Neural crest cell (in vitro differentiated cells): ENCODE measurements around the gene TSPO2. TPM values are rescaled to one million over a fixed set of nuclear protein-coding genes. Genes with fewer than 3 reads are reported as not detected.

Source experiments
- DNase-seq: peaks from one replicate; pipeline ENCODE4 v3.0.0; 2021; ENCODE audit warnings: low read depth, mixed read lengths, low spot score
- H3K27ac Mint-ChIP-seq: one replicate; pipeline ENCODE4 v1.8.0; 2021; ENCODE audit warnings: mild to moderate bottlenecking, mixed read lengths; ENCODE audit not compliant: unreplicated experiment
- H3K27me3 Mint-ChIP-seq: 2 replicates; pipeline ENCODE4 v1.8.0; 2021; ENCODE audit warnings: low read depth, mild to moderate bottlenecking, mixed read lengths
- H3K36me3 Mint-ChIP-seq: 2 replicates; pipeline ENCODE4 v1.8.0; 2021; ENCODE audit warnings: low read depth, mild to moderate bottlenecking, mixed read lengths
- H3K4me1 Mint-ChIP-seq: 2 replicates; pipeline ENCODE4 v1.8.0; 2021; ENCODE audit warnings: mixed read lengths
- H3K4me3 Mint-ChIP-seq: one replicate; pipeline ENCODE4 v1.8.0; 2021; ENCODE audit warnings: mild to moderate bottlenecking, mixed read lengths
- H3K9me3 Mint-ChIP-seq: 2 replicates; pipeline ENCODE4 v1.8.0; 2021; ENCODE audit warnings: mixed read lengths
- total RNA-seq: library from RNA; stranded (reverse); gene quantifications from 2 replicates; pipeline ENCODE4 v1.2.1, GENCODE V29; 2021
- TF ChIP-seq, protein P1 (sequence below): fragments of 200-600 bp; sonication (generic); conservative IDR thresholded peaks from 2 replicates; pipeline ENCODE4 v1.5.0; 2021; ENCODE audit warnings: antibody characterized with exemption, mild to moderate bottlenecking

TSPO2 gene
- total RNA-seq, 1 donor from 2014 or later = not detected

DNA sequence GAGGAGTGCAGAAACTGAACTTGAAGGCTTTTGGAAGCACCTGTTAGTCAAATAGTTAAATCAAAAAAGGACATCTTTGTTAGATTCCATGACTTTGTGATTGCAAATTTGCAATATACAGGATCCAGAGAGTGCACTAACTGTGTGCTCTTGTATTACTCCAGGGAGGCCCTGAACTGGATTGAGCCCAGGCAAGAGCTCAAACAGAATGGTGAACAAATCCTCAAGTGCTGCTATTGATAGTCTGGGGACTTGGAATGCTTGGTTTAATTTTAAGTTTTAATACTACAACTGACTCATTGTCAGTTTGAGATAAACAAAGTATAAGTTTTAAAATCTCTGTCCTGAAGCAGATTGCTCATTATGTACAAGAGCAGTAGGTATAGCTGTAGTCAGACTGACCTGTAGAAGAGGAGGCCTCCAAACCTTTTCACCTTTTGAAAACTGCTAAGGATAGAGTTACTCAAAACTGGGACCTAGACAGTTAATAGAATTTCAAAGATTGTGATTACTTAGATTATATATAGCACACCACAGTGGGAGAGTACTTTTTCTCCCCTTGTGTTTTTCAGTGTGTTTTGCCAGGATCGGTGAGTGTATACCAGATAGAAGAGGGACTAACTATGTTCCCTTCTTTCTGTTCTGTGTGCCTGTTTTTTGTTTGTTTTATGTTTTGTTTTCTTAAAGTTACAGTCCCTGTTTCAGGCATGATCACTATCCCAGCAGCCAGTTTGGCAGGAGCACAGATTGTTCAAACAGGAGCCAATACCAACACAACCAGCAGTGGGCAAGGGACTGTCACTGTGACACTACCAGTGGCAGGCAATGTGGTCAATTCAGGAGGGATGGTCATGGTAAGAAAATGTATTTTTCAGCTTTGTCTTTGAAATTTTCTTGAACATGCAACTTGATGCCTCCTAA, 48.8 kb downstream of the TSPO2 start:
- Mint-ChIP-seq H3K36me3 (peaks cover 20% of the 10 kb centered on the region), H3K27me3 (no peaks in the 10 kb centered on the region), H3K9me3 (no peaks in the 10 kb centered on the region), H3K4me3 (no peak overlapping the region), H3K27ac (no peak overlapping the region), H3K4me1 (no peaks in the 10 kb centered on the region)
- TF ChIP-seq, protein P1, sequence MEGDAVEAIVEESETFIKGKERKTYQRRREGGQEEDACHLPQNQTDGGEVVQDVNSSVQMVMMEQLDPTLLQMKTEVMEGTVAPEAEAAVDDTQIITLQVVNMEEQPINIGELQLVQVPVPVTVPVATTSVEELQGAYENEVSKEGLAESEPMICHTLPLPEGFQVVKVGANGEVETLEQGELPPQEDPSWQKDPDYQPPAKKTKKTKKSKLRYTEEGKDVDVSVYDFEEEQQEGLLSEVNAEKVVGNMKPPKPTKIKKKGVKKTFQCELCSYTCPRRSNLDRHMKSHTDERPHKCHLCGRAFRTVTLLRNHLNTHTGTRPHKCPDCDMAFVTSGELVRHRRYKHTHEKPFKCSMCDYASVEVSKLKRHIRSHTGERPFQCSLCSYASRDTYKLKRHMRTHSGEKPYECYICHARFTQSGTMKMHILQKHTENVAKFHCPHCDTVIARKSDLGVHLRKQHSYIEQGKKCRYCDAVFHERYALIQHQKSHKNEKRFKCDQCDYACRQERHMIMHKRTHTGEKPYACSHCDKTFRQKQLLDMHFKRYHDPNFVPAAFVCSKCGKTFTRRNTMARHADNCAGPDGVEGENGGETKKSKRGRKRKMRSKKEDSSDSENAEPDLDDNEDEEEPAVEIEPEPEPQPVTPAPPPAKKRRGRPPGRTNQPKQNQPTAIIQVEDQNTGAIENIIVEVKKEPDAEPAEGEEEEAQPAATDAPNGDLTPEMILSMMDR = no peak
- no peak for DNase-seq

DNA sequence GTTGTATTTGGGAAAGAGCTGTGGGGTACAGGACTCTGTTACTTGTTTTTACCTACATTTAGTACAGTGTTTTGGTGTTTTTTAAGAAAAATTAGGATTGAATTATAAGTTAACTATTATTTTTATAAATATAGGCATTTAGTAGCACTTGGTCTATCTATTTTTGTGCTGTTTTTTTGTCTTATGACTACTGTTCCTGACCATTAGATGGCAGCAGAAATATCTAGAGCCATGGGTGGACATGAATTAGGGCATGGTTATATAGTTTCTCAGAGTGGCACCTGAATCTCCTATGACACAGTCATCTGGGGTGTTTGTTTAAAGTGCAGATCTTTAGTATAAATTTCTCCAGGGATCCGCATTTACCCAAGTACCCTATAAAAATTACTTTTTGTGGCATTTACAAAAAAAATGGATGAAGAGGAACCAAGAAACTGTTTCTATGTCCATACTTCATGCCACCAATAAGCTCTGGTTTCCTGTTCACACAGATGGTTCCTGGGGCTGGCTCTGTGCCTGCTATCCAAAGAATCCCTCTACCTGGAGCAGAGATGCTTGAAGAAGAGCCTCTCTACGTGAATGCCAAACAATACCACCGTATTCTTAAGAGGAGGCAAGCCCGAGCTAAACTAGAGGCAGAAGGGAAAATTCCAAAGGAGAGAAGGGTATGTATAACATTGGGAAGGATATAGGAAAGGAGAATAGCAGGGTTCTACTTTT, 50.3 kb downstream of the TSPO2 start:
- TF ChIP-seq, protein P1 = peak; percentile 61
- no peak overlapping the region for H3K27ac Mint-ChIP-seq
- H3K9me3 Mint-ChIP-seq = no peaks in the 10 kb centered on the region
- no peak for DNase-seq
- H3K4me3 Mint-ChIP-seq = no peak overlapping the region
- H3K27me3 Mint-ChIP-seq = no peaks in the 10 kb centered on the region
- peaks cover 29% of the 10 kb centered on the region for H3K36me3 Mint-ChIP-seq
- H3K4me1 Mint-ChIP-seq = peaks cover 5% of the 10 kb centered on the region

DNA sequence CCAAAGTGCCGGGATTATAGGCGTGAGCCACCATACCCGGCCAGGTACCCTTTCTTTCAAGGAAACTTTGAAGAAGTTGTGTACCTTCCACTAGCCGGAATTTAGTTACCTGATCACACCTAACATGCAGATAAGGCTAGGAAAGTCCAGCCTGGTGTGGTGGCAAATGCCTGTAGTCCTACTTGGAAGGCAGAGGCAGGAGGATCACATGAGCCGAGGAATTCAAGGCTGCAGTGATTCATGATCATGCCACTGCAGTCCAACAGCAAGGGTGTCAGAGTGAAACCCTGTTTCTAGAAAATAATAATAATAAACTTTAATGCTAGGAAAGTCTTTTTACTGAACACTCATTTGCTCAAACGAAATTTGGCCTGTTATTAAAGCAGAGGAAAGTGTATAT, 51.5 kb downstream of the TSPO2 start:
- Mint-ChIP-seq H3K4me1 (peaks cover 11% of the 10 kb centered on the region), H3K4me3 (no peak overlapping the region), H3K9me3 (no peaks in the 10 kb centered on the region), H3K36me3 (peaks cover 36% of the 10 kb centered on the region), H3K27ac (no peak overlapping the region), H3K27me3 (no peaks in the 10 kb centered on the region)
- no peak for DNase-seq
- TF ChIP-seq, protein P1 = no peak

Other genes with a start within 250 kb of the TSPO2 start
- gene UNC5CL, start 3.2 kb upstream of the TSPO2 start, total RNA-seq = 1.5 and 1.6 TPM in 2 replicates
- gene APOBEC2, start 10.7 kb downstream of the TSPO2 start, total RNA-seq = not detected in 2 replicates
- gene OARD1, start 29.9 kb downstream of the TSPO2 start, total RNA-seq = 32.8 and 32.9 TPM in 2 replicates
- 59.7 and 61.4 TPM in 2 replicates for gene NFYA, start 30.5 kb downstream of the TSPO2 start, total RNA-seq
- not detected in 2 replicates for gene TREML1, start 111.9 kb downstream of the TSPO2 start, total RNA-seq
- gene TREM2, start 120.6 kb downstream of the TSPO2 start, total RNA-seq = not detected in 2 replicates
- gene TREML2, start 158.7 kb downstream of the TSPO2 start, total RNA-seq = not detected in 2 replicates
- gene TREML4, start 185.9 kb downstream of the TSPO2 start, total RNA-seq = not detected in 2 replicates
- not detected in 2 replicates for gene TREM1, start 244.2 kb downstream of the TSPO2 start, total RNA-seq